GM23338 (cell line): Measurements from ENCODE around the gene HTR2A. TPM values are rescaled to one million over a fixed set of nuclear protein-coding genes. Genes with fewer than 3 reads are reported as not detected.

ENCODE experiments used
- ATAC-seq: fragments of 200-7000 bp; cut with Tn5 transposase; 3 replicates; pipeline ENCODE4 v1.9.1; 2020
- DNase-seq: peaks from one replicate; pipeline ENCODE4 v3.0.0-alpha.2; 2015; ENCODE audit warnings: low spot score
- H2AFZ ChIP-seq: fragments of 200-600 bp; sonication (generic); 2 replicates; pipeline ENCODE4 v1.8.0; 2016; ENCODE audit warnings: antibody characterized with exemption, mild to moderate bottlenecking, moderate library complexity
- H3F3A ChIP-seq: fragments of 200-600 bp; sonication (generic); replicated peaks from 2 replicates; pipeline ENCODE4 v1.8.0; 2017; ENCODE audit warnings: antibody characterized with exemption, mixed run types, low read depth
- H3K27ac ChIP-seq: fragments of 200-600 bp; sonication (generic); 2 replicates; pipeline ENCODE4 v1.6.1; 2016; ENCODE audit warnings: low read depth
- H3K27me3 ChIP-seq: fragments of 200-600 bp; sonication (generic); 2 replicates; pipeline ENCODE4 v1.8.0; 2016; ENCODE audit warnings: mild to moderate bottlenecking, mixed run types, moderate library complexity; ENCODE audit not compliant: insufficient read depth
- H3K36me3 ChIP-seq: fragments of 200-600 bp; sonication (generic); 2 replicates; pipeline ENCODE4 v1.8.0; 2016; ENCODE audit warnings: mild to moderate bottlenecking; ENCODE audit not compliant: insufficient read depth
- H3K4me1 ChIP-seq: fragments of 200-600 bp; sonication (generic); 2 replicates; pipeline ENCODE4 v1.8.0; 2016; ENCODE audit warnings: mild to moderate bottlenecking, moderate library complexity; ENCODE audit not compliant: insufficient read depth
- H3K4me2 ChIP-seq: fragments of 200-600 bp; sonication (generic); 2 replicates; pipeline ENCODE4 v1.7.1; 2017; ENCODE audit warnings: mixed run types
- H3K4me3 ChIP-seq: fragments of 200-600 bp; sonication (generic); 2 replicates; pipeline ENCODE4 v1.6.1; 2016; ENCODE audit warnings: mixed run types
- H3K79me2 ChIP-seq: fragments of 200-600 bp; sonication (generic); replicated peaks from 2 replicates; pipeline ENCODE4 v1.8.0; 2017; ENCODE audit warnings: mild to moderate bottlenecking; ENCODE audit not compliant: insufficient read depth
- H3K9me2 ChIP-seq: fragments of 200-600 bp; sonication (generic); 2 replicates; pipeline ENCODE4 v1.8.0; 2017; ENCODE audit not compliant: insufficient read depth
- H4K20me1 ChIP-seq: fragments of 200-600 bp; sonication (generic); replicated peaks from 2 replicates; pipeline ENCODE4 v1.8.0; 2017; ENCODE audit warnings: mild to moderate bottlenecking; ENCODE audit not compliant: insufficient read depth
- H3K27ac Mint-ChIP-seq: 2 replicates; pipeline ENCODE4 v1.8.0; 2020; ENCODE audit warnings: inconsistent platforms, mild to moderate bottlenecking, moderate library complexity, mixed read lengths
- H3K27me3 Mint-ChIP-seq: 3 replicates; pipeline ENCODE4 v1.8.0; 2022; ENCODE audit warnings: low read depth, mild to moderate bottlenecking, moderate library complexity, mixed read lengths, inconsistent platforms; ENCODE audit not compliant: insufficient read depth, poor library complexity
- H3K36me3 Mint-ChIP-seq: 3 replicates; pipeline ENCODE4 v1.8.0; 2021; ENCODE audit warnings: low read depth, mild to moderate bottlenecking, inconsistent platforms, moderate library complexity, mixed read lengths
- H3K4me1 Mint-ChIP-seq: 3 replicates; pipeline ENCODE4 v1.8.0; 2020; ENCODE audit warnings: mild to moderate bottlenecking, inconsistent platforms, mixed read lengths
- H3K4me3 Mint-ChIP-seq: 3 replicates; pipeline ENCODE4 v1.8.0; 2021; ENCODE audit warnings: moderate library complexity, mild to moderate bottlenecking, inconsistent platforms, mixed read lengths
- H3K9me3 Mint-ChIP-seq: 3 replicates; pipeline ENCODE4 v1.8.0; 2020; ENCODE audit warnings: moderate library complexity, mild to moderate bottlenecking, inconsistent platforms, mixed read lengths
- CREB1 ChIP-seq: fragments of 250-450 bp; sonication (Bioruptor Pico); IDR thresholded peaks from 2 replicates; pipeline ENCODE4 v1.5.0; 2020; ENCODE audit warnings: low read depth, mild to moderate bottlenecking, moderate library complexity
- CTCF ChIP-seq, 2 experiments: fragments of 200-600 bp in 1 of 2; sonication (generic) in 1 of 2; conservative IDR thresholded peaks; 2 replicates each; pipeline versions ENCODE4 v1.5.1 to v1.6.1; 2016 to 2017; ENCODE audit warnings: antibody characterized with exemption in 2 of 2, low read depth in 2 of 2, mild to moderate bottlenecking in 2 of 2, moderate library complexity in 1 of 2
- EZH2phosphoT487 ChIP-seq: fragments of 200-600 bp; sonication (generic); IDR thresholded peaks from one replicate; pipeline ENCODE4 v1.8.1; 2018; ENCODE audit warnings: antibody characterized with exemption; ENCODE audit not compliant: unreplicated experiment
- JUNB ChIP-seq: IDR thresholded peaks from one replicate; pipeline ENCODE4 v1.6.1; 2016; ENCODE audit warnings: antibody characterized with exemption; ENCODE audit not compliant: unreplicated experiment
- NANOG ChIP-seq: IDR thresholded peaks from 2 replicates; pipeline ENCODE4 v1.6.1; 2016; ENCODE audit warnings: antibody characterized with exemption, borderline replicate concordance
- POLR2AphosphoS5 ChIP-seq: IDR thresholded peaks from 2 replicates; pipeline ENCODE4 v1.6.1; 2016; ENCODE audit warnings: antibody characterized with exemption, low read depth
- STAT1 ChIP-seq: IDR thresholded peaks from one replicate; pipeline ENCODE4 v1.6.1; 2016; ENCODE audit warnings: antibody characterized with exemption; ENCODE audit not compliant: unreplicated experiment
- ZNF114 ChIP-seq: fragments of 250-450 bp; sonication (Bioruptor Pico); IDR thresholded peaks from 2 replicates; pipeline ENCODE4 v1.5.0; 2020; ENCODE audit warnings: mild to moderate bottlenecking, moderate library complexity
- ZNF331 ChIP-seq: fragments of 250-450 bp; sonication (Bioruptor Pico); IDR thresholded peaks from 2 replicates; pipeline ENCODE4 v1.5.0; 2020; ENCODE audit warnings: low read depth, mild to moderate bottlenecking, moderate library complexity
- ZNF462 ChIP-seq: fragments of 250-450 bp; sonication (Bioruptor Pico); IDR thresholded peaks from 2 replicates; pipeline ENCODE4 v1.5.0; 2020; ENCODE audit warnings: mild to moderate bottlenecking, moderate library complexity
- polyA plus RNA-seq: library from polyadenylated mRNA; unstranded; fragments of >200 nt; fragmentation: Nextera tagmentation; extraction: Ambion mirVana; gene quantifications from 2 replicates; pipeline ENCODE4 v1.2.1, GENCODE V29; 2016
- total RNA-seq: library from RNA; depleted of rRNA; stranded (reverse); fragments of >200 nt; shearing (Covaris generic); gene quantifications from 2 replicates; pipeline ENCODE4 v1.2.3, GENCODE V29; 2014
- TF ChIP-seq, protein P1 (sequence below): IDR thresholded peaks from 2 replicates; pipeline ENCODE4 v1.6.1; 2016; ENCODE audit warnings: antibody characterized with exemption
- TF ChIP-seq, protein P2 (sequence below): IDR thresholded peaks from one replicate; pipeline ENCODE4 v1.6.1; 2018; ENCODE audit warnings: antibody characterized with exemption; ENCODE audit not compliant: unreplicated experiment

Gene HTR2A
- total and polyA plus RNA-seq, 2 experiments from 2014 or later, result not detected

DNA sequence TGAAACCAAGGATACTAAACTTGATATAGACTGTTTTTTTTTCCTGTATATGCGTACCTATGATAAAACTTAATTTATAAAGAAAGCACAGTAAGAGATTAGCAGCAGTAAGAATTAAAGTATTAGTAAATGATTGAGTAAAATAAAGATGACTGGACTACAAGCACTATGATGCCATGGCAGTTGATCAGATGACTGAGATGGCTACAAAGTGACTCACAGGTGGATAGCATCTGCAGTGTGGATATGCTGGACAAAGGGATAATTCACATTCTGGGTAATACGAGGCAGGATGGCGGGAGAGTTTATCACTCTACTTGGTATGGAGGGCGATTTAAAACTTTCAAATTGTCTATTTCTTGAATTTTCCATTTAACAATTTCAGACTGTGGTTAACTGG, 11.8 kb downstream of the HTR2A start:
- no peak for ATAC-seq
- no peaks in the 10 kb centered on the region for H3K9me2 ChIP-seq
- H3K27me3 ChIP-seq, result no peaks in the 10 kb centered on the region
- H4K20me1 ChIP-seq, result no peaks in the 10 kb centered on the region
- H3F3A ChIP-seq, result no peaks in the 10 kb centered on the region
- no peak overlapping the region for H3K27ac ChIP-seq
- H3K4me2 ChIP-seq, result no peak overlapping the region
- no peak overlapping the region for H2AFZ ChIP-seq
- no peak overlapping the region for H3K27ac Mint-ChIP-seq
- H3K9me3 Mint-ChIP-seq, result peaks cover 3% of the 10 kb centered on the region; the same call in 1 of the 3 replicates
- no peaks in the 10 kb centered on the region for H3K27me3 Mint-ChIP-seq
- TF ChIP-seq ZNF114 (no peak), EZH2phosphoT487 (no peak), ZNF462 (CRISPR knock-in tag) (no peak), ZNF331 (CRISPR knock-in tag) (no peak), CREB1 (no peak), STAT1 (no peak), CTCF (conservative IDR thresholded peaks at IDR 0.05; ENCODE audit: low read depth in 2 of 2) (no peak), JUNB (no peak), POLR2AphosphoS5 (no peak), NANOG (no peak)
- TF ChIP-seq, protein P1, sequence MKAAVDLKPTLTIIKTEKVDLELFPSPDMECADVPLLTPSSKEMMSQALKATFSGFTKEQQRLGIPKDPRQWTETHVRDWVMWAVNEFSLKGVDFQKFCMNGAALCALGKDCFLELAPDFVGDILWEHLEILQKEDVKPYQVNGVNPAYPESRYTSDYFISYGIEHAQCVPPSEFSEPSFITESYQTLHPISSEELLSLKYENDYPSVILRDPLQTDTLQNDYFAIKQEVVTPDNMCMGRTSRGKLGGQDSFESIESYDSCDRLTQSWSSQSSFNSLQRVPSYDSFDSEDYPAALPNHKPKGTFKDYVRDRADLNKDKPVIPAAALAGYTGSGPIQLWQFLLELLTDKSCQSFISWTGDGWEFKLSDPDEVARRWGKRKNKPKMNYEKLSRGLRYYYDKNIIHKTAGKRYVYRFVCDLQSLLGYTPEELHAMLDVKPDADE, result no peak
- TF ChIP-seq, protein P2, sequence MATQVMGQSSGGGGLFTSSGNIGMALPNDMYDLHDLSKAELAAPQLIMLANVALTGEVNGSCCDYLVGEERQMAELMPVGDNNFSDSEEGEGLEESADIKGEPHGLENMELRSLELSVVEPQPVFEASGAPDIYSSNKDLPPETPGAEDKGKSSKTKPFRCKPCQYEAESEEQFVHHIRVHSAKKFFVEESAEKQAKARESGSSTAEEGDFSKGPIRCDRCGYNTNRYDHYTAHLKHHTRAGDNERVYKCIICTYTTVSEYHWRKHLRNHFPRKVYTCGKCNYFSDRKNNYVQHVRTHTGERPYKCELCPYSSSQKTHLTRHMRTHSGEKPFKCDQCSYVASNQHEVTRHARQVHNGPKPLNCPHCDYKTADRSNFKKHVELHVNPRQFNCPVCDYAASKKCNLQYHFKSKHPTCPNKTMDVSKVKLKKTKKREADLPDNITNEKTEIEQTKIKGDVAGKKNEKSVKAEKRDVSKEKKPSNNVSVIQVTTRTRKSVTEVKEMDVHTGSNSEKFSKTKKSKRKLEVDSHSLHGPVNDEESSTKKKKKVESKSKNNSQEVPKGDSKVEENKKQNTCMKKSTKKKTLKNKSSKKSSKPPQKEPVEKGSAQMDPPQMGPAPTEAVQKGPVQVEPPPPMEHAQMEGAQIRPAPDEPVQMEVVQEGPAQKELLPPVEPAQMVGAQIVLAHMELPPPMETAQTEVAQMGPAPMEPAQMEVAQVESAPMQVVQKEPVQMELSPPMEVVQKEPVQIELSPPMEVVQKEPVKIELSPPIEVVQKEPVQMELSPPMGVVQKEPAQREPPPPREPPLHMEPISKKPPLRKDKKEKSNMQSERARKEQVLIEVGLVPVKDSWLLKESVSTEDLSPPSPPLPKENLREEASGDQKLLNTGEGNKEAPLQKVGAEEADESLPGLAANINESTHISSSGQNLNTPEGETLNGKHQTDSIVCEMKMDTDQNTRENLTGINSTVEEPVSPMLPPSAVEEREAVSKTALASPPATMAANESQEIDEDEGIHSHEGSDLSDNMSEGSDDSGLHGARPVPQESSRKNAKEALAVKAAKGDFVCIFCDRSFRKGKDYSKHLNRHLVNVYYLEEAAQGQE, result no peak
- no peaks in the 10 kb centered on the region for H3K4me1 Mint-ChIP-seq
- no peak overlapping the region for H3K4me3 ChIP-seq
- H3K4me3 Mint-ChIP-seq, result no peak overlapping the region
- no peaks in the 10 kb centered on the region for H3K36me3 Mint-ChIP-seq
- no peak for DNase-seq
- H3K79me2 ChIP-seq, result no peaks in the 10 kb centered on the region
- no peaks in the 10 kb centered on the region for H3K4me1 ChIP-seq
- H3K36me3 ChIP-seq, result no peaks in the 10 kb centered on the region
